Activated CD8-positive, alpha-beta memory T cell treated with anti-CD3 and anti-CD28 coated beads for 4 hours (primary cell): Measurements from ENCODE around the gene STXBP1.

Experiments used
- DNase-seq, 2 donors: peaks; one replicate each; pipeline ENCODE4 v3.0.0-alpha.2; 2020; ENCODE audit warnings: low read depth in 2 of 2

The STXBP1 gene

GRCh38 chr9:127714951-127715469 lies 102.9 kb downstream of the STXBP1 start:
- no peak for DNase-seq

DNA sequence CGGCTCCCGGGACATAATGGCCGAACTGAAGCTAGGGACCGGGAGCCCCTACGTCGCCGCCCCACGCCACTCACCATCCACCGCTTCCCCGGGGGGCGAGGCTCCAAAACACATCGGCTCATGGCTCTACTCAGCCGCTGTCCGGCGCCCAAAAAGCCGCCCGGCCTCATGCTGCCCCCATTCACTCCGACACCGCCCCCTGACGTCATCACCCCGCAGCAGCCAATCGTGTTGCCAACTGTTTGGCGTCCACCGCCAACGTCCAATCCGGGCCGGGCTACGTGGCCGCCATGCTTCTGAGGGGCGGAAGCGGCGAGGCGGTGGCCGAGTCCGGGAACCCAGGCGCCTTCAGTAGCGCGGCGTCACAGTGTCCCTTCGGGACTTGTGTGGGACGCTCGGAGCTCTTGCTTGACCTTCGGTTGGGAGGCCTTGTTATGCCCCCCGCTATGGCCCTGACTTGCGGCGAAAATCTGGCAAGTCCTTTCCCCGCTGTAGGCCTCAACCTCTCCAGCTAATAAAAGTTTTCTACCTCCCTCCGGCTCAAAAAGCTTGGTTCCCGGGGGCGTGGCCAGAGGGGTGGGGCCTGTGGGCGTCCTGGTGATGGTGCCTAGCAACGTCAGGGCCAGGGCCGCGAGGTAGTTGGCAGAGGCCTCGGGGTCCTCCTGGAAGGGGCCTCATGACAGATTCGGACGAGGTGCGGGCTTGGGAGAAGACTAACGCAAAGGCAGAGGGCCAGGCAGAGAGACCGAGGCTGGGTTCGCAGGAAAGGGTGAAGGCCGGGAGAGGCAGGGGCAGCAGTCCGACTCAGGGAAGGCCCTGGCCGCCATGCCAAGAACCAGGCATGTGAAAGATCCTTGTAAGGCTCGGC lies 103.6 kb downstream of the STXBP1 start, which contains the start of the genes PTRH1 and TTC16:
Gene PTRH1 (minus strand): TSS at position 194 of the 868 bp plus-strand sequence. CDS start 24 bp downstream, at position 170.
Gene TTC16 (plus strand): TSS at position 610 of the 868 bp plus-strand sequence. CDS start 67 bp downstream, at position 677.
- peak; percentile 93 to 94 for DNase-seq

GRCh38 chr9:127716412-127716811 lies 104.3 kb downstream of the STXBP1 start:
- DNase-seq, result no peak

GRCh38 chr9:127717766-127718165 lies 105.7 kb downstream of the STXBP1 start:
- no peak for DNase-seq

GRCh38 chr9:127720031-127720864 lies 108.2 kb downstream of the STXBP1 start:
- no peak for DNase-seq

DNA sequence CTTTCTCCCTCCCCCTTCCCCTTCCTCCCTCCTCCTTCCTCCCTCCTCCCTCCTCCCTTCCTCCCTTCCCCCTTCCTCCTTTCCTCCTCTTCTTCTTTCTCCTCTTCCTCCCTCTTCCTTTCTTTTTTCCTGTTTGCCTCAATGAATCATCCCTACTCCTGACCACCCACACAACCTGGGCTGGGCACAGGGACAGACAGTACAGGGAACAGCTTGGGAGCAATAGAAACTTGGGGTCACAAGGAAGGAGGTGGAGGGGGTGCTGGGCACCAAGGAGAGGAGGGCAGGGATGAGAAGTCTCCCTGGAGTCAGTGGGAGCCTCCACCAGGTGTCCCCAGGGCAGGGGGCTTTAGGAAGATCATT lies 108.8 kb downstream of the STXBP1 start:
- no peak for DNase-seq

DNA sequence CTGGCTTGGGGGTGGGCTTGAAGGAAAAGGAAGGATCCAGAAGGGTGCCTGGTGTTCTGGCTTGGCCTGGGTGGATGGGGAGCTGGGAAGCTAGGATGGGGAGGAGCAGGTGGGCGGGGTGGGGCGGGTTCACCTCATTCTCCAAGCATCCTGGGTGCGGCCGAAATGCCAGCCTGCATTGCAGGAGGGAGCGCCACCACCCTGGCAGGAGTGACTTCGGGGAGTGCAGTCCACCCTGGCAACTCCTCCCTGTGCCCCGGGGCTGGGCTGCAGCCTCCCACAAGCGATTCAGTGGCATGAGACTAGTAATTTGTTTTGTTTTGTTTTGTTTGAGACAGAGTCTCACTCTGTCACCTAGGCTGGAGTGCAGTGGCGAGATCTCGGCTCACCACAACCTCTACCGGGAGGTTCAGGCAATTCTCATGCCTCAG lies 109.3 kb downstream of the STXBP1 start:
- no peak for DNase-seq

- DNase-seq, result no peak
Measured at GRCh38 chr9:127722055-127722745, 110.1 kb downstream of the STXBP1 start.

GRCh38 chr9:127723013-127723412 lies 110.9 kb downstream of the STXBP1 start:
- no peak for DNase-seq

DNA sequence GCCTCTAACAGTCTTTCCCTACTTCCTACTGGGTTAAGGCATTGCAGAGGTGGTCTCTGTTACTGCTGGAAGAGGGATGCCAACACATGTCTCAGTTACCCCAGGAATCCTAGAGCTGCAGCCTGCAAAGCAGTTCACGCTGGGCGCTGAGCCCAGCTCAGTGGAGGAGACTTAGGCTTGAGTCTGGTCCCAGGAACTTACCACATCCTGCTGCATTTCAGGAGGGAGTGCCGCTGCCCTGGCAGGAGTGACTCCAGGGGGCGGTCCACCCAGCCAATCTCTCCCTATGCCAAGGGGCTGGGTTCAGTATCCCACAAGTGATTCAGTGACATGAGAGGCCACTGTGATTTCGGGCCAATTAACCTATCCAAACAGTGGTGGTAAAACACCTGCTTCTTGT lies 111.4 kb downstream of the STXBP1 start:
- no peak for DNase-seq

GRCh38 chr9:127724012-127724411 lies 111.9 kb downstream of the STXBP1 start:
- DNase-seq, result no peak

GRCh38 chr9:127726871-127727270 lies 114.8 kb downstream of the STXBP1 start:
- no peak for DNase-seq

GRCh38 chr9:127728808-127729207 lies 116.7 kb downstream of the STXBP1 start:
- no peak for DNase-seq

- no peak for DNase-seq
Measured at GRCh38 chr9:127729522-127730256, 117.6 kb downstream of the STXBP1 start.

DNA sequence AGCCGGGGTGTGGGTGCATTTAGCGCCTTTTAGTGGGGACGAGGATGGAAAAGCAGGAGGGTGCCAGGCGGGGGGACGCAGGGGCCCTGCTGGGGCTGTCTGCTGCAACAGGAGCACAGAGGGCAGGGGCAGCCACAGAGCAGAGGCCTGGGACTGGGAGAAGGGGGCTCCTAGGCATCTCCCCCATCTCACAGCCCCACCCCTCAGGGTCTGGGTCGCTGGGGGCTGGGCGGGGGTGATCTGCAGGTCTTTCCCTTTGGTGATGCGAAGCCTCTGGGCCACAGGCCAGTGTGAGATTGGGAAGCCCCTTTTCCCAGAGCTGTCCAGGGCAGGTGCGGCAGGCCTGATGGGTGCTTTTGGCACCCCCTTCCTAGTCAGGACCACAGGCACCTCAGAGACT lies 118.2 kb downstream of the STXBP1 start:
- no peak for DNase-seq

DNA sequence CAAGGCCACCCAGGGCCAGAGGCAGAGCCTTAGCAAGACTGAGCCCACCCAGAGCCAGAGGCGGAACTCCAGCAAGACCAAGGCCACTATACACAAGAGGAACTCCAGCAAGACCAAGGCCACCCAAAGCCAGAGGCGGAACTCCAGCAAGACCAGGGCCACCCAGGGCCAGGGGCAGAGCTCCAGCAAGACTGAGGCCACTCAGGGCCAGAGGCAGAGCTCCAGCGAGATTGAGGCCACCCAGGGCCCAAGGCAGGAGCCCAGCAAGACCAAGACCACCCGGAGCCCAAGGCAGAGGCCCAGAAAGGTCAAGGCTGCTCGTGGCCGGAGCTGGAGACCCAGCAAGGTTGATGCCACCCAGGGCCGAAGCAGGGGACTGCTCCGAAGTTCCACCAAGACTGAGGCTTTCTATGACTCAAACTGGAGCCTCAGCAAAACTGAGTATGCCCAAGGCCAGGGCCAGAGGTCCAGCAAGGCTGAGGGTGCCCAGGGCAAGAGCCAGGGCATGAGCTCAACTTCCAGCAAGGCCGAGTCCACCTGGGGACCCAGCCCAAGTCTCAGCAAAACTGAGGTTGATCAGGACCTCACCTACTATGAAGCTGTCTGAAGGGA lies 118.8 kb downstream of the STXBP1 start:
- no peak for DNase-seq

GRCh38 chr9:127731938-127732337 lies 119.9 kb downstream of the STXBP1 start:
- DNase-seq, result no peak

GRCh38 chr9:127732444-127732843 lies 120.4 kb downstream of the STXBP1 start:
- DNase-seq, result no peak

DNA sequence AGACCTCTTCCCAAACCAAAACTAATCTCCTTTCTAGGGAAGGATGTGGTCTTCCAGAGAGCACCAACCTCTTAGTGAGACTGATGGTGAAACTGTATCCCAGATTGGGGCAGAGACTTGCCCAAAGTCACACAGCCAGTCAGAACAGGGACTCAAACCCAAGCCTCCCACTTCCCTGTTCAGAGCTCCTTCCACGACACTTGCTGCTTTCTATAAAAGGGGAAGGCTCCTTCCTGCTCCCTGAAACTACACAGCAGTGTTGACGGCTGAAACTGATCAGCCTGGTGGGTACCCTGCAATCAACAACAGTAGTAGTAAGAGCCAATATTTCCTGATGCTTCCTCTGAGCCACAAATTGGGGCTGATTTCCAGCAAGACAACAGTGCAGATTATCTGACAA lies 121.5 kb downstream of the STXBP1 start:
- no peak for DNase-seq

- DNase-seq, result no peak
Measured at GRCh38 chr9:127734247-127734746, 122.2 kb downstream of the STXBP1 start.
